Umbilical cord (tissue), 2 donors: ENCODE results near the gene KMT2C. TPM values are rescaled to one million over a fixed set of nuclear protein-coding genes. Genes with fewer than 3 reads are reported as not detected.
"Not testable (repeated sequence)": the region's sequence is repeated elsewhere in the genome, so short reads cannot be mapped to it uniquely, and the experiment has no call there.

ENCODE experiments used
- DNase-seq: peaks from one replicate; pipeline ENCODE4 v3.0.0-alpha.2; 2015; ENCODE audit warnings: low spot score
- total RNA-seq: library from RNA; depleted of rRNA; stranded (reverse); fragments of >200 nt; gene quantifications from one replicate; pipeline ENCODE4 v1.2.3, GENCODE V29; 2014; ENCODE audit warnings: low replicate concordance; ENCODE audit not compliant: insufficient read depth

Gene KMT2C
- 66.7 TPM for total RNA-seq

DNA sequence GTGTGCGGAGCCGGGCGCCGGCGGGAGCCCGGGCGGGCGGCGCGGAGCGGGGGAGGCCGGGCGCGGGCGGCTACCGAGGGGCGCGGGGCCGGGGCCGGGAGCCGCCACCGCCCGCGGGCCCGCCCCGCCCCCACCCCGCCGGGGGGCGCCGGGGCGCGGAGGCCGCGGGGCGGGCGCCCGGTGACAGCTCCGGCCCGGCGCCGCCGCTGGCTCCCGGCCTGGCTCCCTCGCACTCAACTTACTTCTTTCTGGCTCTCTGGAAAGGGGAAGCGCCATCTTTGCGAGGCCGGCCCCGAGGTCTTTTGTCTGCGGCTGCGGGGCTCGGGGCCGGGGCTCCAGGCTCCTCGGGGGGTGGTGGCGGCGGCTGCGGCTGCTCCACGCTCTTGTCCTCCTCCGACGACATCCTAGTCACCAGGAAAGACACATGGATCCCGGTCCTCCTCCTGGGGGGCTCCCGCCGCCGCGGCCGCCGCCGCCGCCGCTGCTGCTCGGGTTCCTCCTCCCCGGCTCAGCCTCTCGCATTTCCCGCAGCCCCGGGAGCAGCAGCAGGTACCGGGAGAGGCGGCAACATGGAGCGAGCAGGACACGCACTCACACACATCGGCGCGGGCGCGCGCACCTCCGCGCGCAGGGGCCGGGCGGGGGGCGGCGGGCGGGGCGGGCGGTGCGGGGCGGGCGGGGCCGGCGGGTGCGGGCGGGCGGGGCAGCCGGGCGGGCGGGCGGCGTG is at the start of gene KMT2C:
Gene KMT2C, minus strand, starts transcription at position 620 of the 727 bp plus-strand sequence. Its CDS starts 217 bp downstream, at position 403.
- DNase-seq, result peak; percentile 61

DNA sequence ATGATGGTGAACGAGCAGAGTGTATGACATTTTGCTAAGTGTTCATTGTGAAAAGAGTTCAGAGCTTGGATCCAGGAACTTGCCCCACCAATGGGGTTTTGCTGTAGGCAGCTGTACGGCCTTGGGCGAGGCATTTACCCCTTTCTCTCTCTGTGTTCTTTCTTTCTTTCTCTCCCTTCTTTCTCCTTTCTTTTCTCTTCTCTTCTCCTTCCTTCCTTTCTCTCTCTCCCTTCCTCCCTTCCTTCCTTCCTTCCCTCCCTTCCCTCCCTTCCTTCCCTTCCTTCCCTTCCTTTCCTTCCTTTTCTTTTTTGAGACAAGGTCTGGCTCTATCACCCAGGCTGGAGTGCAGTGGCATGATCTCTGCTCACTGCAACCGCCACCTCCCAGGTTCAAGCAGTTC is 45.3 kb upstream of the KMT2C start:
- no peak for DNase-seq

DNA sequence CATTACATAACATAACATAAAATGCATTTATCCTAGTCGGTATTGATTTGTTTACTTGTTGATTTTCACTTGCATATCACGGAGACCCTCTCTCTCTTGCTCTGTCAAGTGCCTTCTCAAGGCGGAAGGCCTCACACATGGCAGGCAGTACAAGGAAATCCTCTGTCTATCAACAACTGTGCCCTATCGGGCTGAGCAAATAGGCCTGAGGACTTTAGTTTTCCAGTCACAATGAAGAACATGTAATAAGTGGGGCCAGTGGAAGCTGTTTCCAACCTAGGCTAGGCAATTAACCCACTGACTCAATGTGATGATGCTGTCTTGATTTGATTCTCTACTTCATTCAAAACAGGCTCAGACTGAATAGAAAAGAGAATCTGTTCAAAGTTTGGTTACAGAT is 44.9 kb upstream of the KMT2C start:
- no peak for DNase-seq

DNA sequence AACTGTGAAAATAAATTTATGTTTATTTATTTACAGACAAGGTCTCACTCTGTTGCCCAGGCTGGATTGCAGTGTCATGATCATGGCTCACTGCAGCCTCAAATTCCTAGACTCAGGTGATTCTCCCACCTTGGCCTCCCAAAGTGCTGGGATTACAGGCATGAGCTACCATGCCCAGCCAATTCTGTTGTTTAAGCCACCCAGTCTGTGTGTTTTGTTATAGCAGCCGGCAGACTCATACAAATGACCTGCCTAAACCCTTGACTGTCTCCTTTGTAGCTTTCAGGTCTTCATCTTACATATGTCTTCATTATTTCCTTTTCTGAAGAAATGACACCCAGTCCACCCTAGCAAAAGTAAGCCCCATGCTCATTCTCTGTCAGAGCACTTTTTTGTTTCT is 43.8 kb upstream of the KMT2C start:
- no peak for DNase-seq

DNA sequence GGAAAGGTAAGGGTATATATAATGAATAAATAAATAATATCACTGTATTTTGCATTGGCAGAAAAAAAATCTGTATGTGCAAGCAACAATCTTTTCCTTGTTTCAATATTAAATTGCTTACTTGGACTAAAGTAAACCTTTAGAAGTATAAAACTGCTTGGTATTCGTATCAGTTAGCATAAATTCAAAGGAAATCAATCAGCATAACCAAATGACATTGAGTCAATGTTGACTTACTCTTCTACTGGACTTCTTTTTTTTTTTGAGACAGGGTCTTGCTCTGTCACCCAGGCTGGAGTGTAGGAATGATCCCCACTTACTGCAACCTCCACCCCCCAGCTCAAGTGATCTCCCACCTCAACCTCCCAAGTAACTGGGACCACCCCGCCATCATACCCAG is 42.3 kb upstream of the KMT2C start:
- DNase-seq, result no peak

DNA sequence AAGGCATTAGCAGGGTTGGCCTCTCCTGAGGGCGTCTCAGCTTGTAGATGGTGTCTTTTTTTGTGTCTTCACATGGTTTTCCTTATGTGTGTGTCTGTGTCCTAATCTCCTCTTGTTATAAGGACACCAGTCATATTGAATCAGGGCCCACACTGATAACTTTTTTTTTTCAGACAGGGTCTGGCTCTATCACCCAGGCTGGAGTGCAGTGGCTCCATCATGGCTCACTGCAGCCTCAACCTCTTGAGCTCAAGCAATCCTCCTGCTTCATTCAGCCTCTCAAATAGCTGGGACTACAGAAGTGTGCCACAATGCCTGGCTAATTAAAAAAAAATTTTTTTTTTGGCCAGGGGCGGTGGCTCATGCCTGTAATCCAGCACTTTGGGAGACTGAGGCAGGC is 41.3 kb upstream of the KMT2C start:
- no peak for DNase-seq

DNA sequence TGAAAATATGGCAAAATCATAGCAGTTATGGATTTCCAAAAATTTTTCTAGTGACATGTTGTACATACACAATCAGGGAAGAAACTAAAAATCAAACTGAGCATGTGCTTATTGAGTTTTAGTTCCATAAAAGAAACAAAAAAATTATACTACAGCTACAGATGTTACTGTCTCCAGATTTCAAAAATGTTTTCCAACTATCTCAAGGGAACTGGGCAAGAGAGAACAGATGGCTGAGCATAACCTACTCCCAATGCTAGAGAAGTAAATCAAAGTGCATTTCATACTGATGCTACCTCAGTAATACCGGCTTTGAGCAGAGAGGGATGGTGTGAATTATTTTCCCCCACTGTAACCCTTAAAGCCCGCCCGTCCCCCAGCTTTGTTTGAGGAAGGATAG is 40.7 kb upstream of the KMT2C start:
- DNase-seq, result no peak

DNA sequence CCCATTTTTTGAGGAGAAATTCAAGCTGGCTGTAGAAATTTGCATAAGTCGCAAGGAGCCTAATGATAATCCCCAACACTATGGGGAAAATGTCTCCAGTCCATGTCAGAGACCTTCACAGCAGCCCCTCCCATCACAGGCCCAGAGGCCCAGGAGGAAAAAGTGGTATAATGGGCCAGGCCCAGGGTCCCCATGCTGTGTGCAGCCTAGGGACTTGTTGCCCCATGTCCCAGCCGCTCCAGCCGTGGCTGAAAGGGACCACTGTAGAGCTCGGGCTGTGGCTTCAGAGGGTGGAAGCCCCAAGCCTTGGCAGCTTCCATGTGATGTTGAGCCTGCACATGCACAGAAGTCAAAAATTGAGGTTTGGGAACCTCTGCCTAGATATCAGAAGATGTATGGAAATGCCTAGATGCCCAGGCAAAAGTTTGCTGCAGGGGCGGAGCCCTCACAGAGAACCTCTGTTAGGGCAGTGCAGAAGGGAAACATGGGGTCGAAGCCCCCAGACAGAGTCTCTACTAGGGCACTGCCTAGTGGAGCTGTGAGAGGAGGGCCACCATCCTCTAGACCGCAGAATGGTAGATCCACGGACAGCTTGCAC is 35.3 kb upstream of the KMT2C start:
- not testable (repeated sequence) for DNase-seq

DNA sequence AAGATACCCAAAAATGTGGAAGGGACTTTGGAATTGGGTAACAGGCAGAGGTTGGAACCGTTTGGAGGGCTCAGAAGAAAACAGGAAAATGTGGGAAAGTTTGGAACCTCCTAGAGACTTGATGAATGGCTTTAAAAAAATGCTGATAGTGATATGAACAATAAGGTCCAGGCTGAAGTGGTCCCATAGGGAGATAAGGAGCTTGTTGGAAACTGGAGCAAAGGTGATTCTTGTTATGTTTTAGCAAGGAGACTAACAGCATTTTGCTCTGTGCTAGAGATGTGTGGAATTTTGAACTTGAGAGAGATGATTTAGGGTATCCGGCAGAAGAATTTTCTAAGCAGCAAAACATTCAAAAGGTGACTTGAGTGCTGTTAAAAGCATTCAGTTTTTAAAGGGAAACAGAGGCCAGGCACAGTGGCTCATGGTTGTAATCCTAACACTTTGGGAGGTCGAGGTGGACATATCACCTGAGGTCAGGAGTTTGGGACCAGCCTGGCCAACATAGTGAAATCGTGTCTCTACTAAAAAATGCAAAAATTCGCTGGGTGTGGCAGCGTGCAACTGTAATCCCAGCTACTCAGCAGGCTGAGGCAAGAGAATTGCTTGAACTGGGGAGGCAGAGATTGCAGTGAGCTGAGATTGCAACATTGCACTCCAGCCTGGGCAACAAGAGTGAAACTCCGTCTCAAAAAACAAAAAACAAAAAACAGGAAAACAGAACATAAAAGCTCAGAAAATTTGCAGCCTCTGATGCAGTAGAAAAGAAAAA is 34.6 kb upstream of the KMT2C start:
- DNase-seq, result not testable (repeated sequence)

DNA sequence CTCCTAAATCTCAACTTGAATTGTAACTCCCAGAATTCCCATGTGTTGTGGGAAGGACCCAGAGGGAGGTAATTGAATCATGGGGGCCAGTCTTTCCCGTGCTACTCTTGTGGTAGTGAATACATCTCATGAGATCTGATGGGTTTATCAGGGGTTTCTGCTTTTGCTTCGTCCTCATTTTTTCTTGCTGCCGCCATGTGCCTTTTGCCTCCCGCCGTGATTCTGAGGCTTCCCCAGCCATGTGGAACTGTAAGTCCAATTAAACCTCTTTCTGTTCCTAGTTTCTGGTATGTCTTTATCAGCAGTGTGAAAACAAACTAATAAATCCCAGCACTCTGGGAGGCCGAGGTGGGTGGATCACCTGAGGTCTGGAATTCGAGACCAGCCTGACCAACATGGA is 33.8 kb upstream of the KMT2C start:
- DNase-seq, result not testable (repeated sequence)

DNA sequence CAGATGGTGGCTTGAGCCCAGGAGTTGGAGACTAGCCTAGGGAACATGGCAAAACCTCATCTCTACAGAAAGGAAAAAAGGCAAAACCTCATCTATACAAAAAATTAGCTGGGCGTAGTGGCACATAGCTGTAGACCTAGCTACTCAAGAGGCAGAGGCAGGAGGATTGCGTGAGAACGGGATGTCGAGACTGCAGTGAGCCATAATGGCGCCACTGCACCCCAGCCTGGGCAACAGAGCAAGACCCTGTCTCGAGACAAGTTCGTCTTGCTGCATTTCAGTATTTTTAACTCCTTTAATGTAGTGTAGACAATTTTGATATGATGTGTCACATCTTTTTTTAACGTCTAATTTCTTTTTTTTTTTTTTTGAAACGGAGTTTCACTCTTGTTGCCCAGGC is 31.4 kb upstream of the KMT2C start:
- DNase-seq, result no peak

DNA sequence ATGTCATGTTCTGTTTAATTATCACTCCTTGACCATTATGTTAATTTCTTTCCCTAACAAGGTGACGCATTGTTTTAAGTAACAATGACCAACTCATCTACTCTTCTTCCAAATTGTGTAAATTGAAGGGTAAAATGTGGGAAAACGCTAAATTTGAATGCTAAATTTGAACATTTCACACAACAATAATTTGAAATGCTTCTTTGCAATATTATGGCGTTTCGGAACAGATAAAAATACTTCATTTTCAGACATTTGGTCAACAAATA is 29.2 kb upstream of the KMT2C start:
- no peak for DNase-seq

DNA sequence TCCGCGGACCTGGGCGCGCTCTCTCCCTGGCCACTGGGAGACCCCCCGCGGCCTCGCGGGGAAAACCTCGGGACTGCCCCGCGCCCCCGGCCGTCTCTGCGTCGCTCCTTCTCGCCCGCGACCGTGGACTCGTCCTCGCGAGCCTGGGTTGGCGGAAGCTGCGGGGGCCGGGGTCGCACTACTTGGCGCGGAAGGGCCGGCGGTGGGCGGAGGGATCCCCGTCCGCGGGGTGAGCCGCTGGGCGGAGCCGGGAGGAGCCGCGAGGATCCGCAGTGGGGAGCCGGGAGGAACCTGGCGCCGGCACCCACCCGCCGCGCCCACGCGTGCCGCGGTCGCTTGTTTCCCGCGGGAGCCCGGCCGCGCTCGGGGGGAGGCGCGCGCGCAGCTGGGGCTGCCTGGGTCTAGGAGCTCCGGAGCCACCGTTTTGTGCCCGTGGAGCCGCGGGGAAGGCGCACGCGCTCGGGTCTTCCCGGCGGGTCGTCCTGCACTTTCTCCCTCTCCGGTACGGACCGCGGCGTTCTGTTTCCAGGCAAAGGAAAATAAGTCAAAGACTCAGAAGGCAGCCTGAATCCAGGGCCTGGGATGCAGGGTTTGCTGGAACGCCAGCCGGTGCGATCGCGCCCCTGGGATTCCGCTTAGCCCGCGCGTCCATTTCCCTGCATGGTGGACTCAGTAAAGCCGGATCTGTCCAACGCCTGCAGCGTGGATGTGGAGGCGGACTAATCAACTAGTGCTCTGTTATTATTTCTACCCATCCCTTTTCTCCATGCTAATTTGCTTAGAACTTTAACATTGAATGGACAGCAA is 28.7 kb upstream of the KMT2C start:
- DNase-seq, result peak; percentile 78

DNA sequence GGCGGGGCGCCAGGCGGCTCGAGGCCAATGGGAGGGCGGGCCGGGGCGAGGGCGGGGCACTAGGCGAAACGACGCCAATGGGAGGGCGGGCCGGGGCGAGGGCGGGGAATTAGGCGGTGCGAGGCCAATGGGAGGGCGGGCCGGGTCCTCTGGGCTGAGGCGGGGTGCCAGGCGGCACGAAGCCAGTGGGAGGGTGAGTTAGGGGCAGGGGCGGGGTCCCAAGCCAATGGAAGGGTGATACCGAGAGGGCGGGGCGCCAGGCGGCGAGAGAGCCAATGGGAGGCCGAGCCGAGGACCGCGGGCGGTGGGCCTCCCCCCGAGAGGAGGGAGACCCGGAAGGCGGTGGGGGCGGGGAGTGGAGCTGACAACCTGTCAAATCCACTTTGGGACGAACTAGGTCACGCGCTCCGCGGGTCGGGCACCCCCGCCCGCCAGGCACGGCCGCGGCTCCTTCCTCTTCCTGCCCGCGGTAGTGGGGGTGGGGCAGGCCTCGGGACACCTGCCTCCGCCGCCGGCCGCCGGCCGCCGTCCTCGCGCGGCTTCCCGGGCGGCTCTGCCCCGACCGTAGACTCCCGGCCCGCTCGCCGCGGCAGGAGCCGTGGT is 28.0 kb upstream of the KMT2C start:
- peak; percentile 100 for DNase-seq

DNA sequence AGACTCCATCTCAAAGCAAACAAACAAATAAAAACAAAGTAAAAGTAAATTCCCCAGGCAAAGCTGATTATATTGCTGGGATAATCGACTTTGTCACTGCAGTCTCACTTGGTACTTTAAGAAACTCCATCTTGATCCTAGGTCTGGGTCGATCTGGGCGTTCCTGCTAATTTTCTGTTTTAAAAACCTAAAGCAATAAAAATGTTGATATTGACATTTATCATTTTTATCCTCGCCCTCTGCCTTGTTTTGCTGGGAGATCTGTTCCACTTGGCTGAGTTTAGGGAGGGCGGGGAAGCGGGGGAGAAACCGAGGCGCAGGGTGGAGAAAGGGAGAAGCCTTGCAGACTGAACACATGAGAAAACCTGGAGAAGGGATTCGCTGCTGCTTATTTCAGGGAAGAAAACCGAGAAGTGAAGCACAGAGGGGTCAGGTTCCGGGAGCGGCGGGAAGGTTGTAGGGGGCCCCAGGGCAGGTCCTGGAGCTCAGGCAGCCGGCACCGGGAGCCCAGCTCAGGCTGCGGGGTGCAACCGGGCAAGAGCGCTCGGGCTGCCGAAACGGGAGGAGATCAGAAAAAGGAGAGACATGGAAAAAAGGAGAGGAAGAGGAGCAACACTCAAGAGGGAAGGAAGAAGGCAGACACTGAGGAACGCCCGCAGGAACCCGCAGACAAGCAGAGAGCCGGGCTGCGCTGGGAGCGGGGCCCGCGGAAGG is 27.3 kb upstream of the KMT2C start:
- peak; percentile 87 for DNase-seq

DNA sequence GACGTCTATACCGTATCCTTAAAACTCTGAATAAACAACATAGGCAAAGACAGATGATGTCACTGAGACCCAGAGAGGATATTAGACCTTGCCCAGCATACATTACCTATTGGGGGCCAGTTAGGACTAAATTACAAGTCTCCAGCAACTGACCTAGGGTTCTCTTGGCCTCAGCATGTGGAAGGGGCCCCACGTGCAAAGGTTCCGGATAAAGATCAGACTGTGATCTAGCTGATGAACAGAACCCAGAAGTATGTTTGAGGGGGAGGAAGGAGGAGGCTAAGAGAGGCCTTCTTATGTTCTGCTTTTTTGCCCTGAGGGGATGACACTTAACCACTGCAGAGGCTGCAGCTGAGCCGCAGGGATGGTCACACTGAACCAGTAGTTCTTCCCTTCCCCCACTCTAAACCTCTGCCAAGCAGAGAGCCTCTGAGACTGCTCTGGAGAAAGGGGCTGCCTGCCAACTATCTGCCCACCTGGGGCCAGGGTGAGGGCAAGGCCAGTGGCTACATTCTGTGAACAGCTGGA is 24.0 kb upstream of the KMT2C start:
- peak; percentile 62 for DNase-seq

DNA sequence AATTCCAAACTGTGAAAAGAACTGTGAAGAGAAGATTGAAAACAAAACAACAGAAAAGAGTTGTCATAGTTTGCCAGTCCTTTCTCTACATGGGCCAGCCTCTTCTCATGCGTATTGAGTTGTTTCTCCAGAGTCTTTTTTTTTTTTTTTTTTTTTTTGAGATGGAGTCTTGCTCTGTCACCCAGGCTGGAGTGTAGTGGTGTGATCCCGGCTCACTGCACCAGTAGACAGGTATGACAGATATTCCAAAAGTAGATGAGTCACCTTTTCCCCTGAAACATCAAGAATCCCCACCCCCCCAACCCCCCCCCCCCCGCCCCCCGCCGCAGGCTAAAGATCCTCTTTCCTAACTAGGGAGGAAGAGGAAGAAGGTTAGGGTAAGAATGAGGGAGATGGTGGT is 15.6 kb upstream of the KMT2C start:
- no peak for DNase-seq

DNA sequence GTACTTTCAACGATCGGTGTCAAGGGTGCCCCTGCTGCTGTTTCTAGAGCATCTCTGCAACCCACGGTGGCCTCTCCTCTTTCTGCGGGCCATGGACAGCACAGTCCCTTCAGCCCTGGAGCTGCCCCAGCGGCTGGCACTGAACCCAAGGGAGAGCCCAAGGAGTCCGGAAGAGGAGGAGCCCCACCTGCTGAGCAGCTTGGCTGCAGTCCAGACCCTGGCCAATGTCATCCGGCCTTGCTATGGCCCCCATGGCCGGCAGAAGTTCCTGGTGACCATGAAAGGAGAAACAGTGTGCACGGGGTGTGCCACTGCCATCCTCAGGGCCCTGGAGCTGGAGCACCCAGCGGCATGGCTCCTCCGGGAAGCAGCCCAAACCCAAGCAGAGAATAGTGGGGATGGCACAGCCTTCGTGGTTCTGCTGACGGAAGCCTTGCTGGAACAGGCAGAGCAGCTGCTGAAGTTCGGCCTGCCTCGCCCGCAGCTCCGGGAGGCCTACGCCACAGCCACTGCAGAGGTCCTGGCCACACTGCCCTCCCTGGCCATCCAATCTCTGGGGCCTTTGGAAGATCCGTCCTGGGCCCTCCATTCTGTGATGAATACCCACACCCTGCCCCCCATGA is 9.7 kb upstream of the KMT2C start:
- not testable (repeated sequence) for DNase-seq

DNA sequence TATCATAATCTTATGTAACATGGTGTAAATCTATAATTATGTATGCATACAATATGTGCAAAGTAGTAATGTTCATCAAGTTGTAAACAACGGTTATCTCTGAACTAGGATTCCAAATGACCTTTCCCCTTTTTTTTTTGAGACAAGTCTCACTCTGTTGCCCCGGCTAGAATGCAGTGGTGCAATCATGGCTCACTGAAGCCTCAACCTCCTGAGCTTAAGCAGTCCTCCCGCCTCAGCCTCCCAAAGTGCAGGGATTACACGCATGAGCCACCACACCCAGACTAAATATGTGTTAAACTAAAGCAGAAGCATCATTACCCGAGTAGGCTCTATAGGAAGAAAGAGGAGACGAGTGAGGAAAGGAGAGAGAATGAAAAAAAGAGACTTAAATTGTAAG is 7.8 kb upstream of the KMT2C start:
- DNase-seq, result no peak

DNA sequence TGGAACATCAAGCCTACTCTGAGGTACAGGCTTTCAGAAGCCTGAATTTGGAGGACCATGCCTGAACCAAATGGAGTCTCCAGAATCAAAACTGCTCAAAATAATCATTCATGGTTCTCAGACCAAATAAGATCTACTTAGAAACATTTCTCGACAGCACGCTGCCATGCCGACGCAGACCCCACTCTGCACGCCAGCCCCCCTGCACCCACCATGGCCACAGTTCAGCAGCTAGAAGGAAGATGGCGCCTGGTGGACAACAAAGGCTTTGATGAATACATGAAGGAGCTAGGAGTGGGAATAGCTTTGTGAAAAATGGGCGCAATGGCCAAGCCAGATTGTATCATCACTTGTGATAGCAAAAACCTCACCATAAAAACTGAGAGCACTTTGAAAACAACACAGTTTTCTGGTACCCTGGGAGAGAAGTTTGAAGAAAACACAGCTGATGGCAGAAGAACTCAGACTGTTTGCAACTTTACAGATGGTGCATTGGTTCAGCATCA is 6.6 kb upstream of the KMT2C start:
- DNase-seq, result no peak
